ENCODE measurements around the gene SHB.

The SHB gene, protein sequence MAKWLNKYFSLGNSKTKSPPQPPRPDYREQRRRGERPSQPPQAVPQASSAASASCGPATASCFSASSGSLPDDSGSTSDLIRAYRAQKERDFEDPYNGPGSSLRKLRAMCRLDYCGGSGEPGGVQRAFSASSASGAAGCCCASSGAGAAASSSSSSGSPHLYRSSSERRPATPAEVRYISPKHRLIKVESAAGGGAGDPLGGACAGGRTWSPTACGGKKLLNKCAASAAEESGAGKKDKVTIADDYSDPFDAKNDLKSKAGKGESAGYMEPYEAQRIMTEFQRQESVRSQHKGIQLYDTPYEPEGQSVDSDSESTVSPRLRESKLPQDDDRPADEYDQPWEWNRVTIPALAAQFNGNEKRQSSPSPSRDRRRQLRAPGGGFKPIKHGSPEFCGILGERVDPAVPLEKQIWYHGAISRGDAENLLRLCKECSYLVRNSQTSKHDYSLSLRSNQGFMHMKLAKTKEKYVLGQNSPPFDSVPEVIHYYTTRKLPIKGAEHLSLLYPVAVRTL

DNA sequence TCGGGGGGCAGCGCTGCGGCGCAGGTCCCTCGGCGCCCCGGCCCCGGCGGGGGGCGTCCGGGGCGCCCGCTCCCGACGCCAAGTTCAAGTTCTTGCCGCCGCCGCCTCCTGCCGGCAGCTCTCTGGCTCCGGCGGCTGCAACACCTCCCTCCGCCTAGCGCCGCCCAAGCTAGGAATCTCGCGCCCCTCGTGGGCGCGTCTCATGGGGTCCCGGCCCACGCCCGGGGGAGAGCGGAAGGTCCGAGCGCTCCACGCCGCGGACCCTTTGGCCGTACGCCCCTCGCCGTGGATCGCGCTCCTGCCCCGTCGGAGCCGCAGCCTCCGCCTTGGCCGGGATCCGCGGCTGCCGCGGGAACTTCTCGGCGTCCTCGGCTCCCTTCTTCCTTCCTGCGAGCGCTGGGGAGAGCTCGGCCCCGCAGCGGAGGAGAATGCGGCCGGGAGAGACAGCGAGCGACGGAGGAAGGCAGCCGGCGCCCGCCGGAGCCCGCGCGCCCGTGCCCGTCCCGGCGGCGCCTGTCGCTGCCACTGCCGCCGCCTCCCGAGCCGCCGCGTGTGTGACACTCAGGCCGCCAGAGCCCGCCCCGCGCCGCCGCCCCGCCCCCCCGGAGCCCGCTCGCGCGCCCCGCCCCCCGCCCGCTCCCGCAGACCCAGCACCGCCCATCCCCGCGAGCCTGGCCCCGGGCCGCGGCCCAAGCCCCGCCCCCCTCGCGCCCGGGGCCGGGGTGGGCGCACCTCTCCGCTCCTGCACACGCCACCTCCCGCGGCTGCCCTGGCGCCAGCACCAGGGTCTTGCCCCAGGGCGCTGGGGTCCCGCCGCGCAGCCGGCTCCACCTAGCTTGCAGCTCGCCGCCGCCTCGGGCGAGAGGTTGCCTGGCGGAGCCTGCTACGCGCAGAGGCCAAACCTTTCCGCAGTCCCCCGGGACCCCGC lies at the start of gene SHB:
TSS of gene SHB (minus strand) at position 527 of the 928 bp plus-strand sequence. CDS start 582 bp downstream, outside the sequence.
- peak; percentile 81 for DNase-seq
- H3K27me3 ChIP-seq (replicated peaks; ENCODE audit: insufficient read depth, low read length) = peaks cover 17% of the 10 kb centered on the region
- no peaks in the 10 kb centered on the region for H4K20me1 ChIP-seq (ENCODE audit: insufficient read depth, low read length)
- no peak for TF ChIP-seq EZH2 (optimal IDR thresholded peaks at IDR 0.05; ENCODE audit: low read depth, low read length)
- peak; percentile 31; the same call in 1 of the 2 replicates for TF ChIP-seq CTCF (IDR thresholded peaks at IDR 0.05; ENCODE audit: low read length)
- TF ChIP-seq EZH2phosphoT487 (IDR thresholded peaks at IDR 0.05; ENCODE audit: low read length) = no peak
- peaks cover 7% of the 10 kb centered on the region for H3F3A ChIP-seq (ENCODE audit: insufficient read depth, low read length)
- peak within 1 kb of the TSS; percentile 100 for H2AFZ ChIP-seq (ENCODE audit: low read length)
- peak within 1 kb of the TSS; percentile 35; the same call in 1 of the 2 replicates for H3K27ac ChIP-seq (ENCODE audit: low read length)
- no peaks in the 10 kb centered on the region for H3K36me3 ChIP-seq (replicated peaks; ENCODE audit: insufficient read depth, low read length)
- H3K79me2 ChIP-seq (ENCODE audit: low read length) = no peaks in the 10 kb centered on the region
- no peaks in the 10 kb centered on the region for H3K9me2 ChIP-seq (replicated peaks; ENCODE audit: insufficient read depth, low read length)
- peak within 1 kb of the TSS; percentile 61; the same call in 1 of the 2 replicates for H3K9ac ChIP-seq (ENCODE audit: low read length)
- H3K9me3 ChIP-seq (replicated peaks; ENCODE audit: insufficient read depth, low read length) = no peaks in the 10 kb centered on the region
- peaks cover 18% of the 10 kb centered on the region; the same call in 1 of the 2 replicates for H3K4me1 ChIP-seq (ENCODE audit: low read length)
- H3K4me2 ChIP-seq (ENCODE audit: low read depth, low read length) = peak within 1 kb of the TSS; percentile 100
- peak within 1 kb of the TSS; percentile 95 for H3K4me3 ChIP-seq (ENCODE audit: low read length)

DNA sequence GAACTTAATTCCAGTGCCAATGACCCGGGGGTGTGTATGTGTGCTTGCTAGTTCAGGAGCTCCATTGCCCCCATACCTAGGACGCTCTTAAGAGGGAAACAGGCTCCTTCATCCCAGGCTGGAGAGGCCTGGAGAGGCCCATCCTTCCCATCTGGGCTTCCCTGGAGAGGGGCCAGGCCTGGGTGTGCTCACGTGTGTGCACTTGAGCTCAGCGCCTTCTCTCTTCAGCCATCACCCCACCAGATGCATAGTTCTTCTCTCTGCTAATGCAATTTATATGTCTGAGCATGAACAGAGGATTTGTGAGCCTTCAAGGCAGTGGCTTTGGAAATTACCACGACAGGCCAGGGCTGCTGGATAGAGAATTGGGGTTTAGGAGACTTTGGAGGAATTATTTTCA lies 48.6 kb upstream of the SHB start:
- H3K4me2 ChIP-seq (ENCODE audit: low read depth, low read length) = no peak overlapping the region
- no peak for DNase-seq
- no peaks in the 10 kb centered on the region for H3K79me2 ChIP-seq (ENCODE audit: low read length)

More for the DNA sequence above, 48.6 kb upstream of the SHB start:
- Histone ChIP-seq H3K9me3 (replicated peaks; ENCODE audit: insufficient read depth, low read length) (no peaks in the 10 kb centered on the region), H4K20me1 (ENCODE audit: insufficient read depth, low read length) (no peaks in the 10 kb centered on the region), H3K9ac (ENCODE audit: low read length) (no peak overlapping the region), H3K4me1 (ENCODE audit: low read length) (no peaks in the 10 kb centered on the region), H3K36me3 (replicated peaks; ENCODE audit: insufficient read depth, low read length) (no peaks in the 10 kb centered on the region), H3K9me2 (replicated peaks; ENCODE audit: insufficient read depth, low read length) (no peaks in the 10 kb centered on the region), H3F3A (ENCODE audit: insufficient read depth, low read length) (no peaks in the 10 kb centered on the region), H3K4me3 (ENCODE audit: low read length) (no peak overlapping the region), H3K27ac (ENCODE audit: low read length) (no peak overlapping the region), H2AFZ (ENCODE audit: low read length) (no peak overlapping the region), H3K27me3 (replicated peaks; ENCODE audit: insufficient read depth, low read length) (no peaks in the 10 kb centered on the region)
- no peak for TF ChIP-seq EZH2phosphoT487 (IDR thresholded peaks at IDR 0.05; ENCODE audit: low read length)
- no peak for TF ChIP-seq CTCF (IDR thresholded peaks at IDR 0.05; ENCODE audit: low read length)
- TF ChIP-seq EZH2 (optimal IDR thresholded peaks at IDR 0.05; ENCODE audit: low read depth, low read length) = no peak
